Measurements from ENCODE around the gene LHX2.

The LHX2 gene

GRCh38 chr9:124014211-124014955, 2.8 kb downstream of the LHX2 start:
- DNase-seq = no peak

DNA sequence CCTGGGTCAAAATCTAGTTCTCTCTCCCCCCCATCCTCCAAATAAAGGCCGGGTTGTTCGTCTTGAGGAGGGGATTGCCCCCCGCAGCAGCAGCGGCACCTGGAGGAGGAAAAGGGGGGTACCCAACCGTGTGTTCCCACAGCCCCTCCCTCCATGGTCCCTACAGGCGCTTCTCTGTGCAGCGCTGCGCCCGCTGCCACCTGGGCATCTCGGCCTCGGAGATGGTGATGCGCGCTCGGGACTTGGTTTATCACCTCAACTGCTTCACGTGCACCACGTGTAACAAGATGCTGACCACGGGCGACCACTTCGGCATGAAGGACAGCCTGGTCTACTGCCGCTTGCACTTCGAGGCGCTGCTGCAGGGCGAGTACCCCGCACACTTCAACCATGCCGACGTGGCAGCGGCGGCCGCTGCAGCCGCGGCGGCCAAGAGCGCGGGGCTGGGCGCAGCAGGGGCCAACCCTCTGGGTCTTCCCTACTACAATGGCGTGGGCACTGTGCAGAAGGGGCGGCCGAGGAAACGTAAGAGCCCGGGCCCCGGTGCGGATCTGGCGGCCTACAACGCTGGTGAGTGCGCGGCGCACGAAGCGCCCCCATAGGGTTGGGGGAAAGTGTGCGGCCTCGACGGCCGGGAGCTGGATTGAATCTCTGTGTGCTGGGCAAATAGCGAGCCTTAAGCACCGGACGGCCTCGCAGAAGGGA, 3.5 kb downstream of the LHX2 start:
- DNase-seq = no peak

DNA sequence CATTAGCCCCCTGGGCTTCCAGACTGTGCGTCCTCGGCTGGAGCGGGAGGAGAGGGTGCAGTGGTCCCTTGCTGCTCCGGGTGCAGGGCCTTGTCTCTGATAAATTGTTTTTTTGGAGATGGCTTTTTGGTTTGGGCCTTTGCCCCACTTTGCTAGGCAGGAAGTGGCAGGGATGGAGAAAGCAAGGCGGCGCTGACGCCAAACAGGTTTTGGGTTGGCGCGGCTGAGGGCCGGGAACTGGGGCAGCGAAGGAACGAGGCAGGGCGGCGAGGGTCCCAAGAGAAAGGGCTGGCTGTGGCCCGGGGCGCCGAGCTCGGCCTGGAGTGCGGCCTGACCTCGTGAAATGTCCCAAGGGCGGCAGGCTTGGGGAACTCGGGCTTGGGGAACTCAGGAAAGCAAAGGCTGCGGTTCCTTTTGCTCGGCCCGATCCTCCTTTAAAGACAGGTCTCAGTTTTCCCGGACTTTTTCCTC, 4.1 kb downstream of the LHX2 start:
- DNase-seq = no peak

DNA sequence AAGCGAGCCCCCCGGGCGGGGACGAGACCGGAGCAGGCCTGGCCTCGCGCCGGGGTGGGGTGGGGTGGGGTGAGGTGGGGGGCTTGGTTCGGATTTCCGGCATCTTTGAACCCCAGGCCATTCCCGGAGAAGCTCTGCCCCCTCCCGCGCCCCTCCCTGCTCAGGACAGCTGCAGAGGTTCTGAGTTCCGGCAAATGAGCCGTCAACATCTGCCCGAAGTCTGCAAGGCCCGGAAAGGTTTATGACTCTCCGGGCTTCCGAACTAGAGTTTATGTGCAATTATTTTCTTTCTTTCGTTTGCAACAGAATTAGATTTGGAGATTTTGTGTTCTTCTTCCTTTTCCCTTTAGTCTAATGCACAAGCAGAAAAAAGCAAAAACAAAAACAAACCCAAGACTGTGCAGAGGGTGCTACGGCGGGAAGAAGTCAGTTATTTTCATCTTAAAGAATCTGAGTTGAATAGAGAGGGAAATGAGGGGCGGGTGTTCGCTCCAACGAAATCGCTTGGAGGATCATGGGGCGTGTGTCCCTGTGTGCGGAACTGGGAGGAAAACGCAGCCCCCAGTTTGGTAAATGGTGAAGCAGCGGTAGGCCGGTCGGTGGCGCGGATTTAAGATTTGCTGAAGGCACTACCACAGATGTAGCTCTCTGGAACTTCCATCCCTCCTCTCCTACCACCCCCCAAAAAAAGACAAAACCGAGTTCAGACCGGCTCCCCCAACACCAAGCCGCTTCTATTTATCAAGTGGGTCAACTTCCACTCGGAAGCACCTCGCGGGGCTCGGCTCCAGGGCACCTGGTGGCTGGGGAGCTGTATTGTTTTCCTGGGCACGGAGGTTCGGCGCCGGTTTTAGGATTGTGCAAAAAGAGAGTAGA, 4.8 kb downstream of the LHX2 start:
- no peak for DNase-seq

GRCh38 chr9:124017051-124017928, 5.7 kb downstream of the LHX2 start:
- no peak for DNase-seq

DNA sequence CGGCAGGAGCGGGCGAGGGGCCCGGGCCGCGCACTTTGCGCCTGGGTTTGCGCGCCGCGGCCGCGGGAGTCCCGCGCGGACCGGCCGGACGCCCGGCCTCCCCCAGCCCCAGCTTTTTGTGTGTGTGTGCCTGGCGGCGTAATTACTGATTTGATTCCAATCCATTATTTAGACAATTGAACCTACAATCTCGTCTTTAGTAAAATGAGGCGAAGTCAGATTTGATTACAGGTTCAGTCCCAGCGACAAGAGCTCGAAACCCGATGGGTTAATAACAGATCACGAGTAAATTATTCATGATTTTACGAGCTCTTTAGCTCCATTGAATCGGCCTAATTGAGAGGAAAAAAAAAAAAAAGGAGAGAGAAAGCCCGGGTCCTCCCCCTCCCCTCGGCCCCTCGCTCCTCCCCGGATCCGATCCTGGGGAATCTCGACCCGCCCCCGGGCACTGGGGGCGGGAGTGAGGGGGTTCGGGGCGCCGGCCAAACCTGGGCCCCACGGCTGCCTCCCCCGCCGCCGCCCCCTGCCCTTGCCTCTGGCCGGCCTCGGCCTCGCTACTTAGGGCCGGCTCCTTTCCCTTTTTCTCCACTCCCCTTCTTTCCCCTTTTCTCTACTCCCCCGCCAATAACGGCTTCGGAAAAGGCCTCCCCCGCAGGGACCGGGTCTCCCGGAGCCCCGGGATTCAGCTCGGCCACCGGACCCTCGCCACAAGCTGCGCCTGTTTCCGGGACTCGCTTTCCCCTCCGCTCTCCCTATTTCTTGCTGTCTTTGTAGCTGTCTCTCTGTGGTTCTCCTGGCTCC, 6.6 kb downstream of the LHX2 start:
- DNase-seq = no peak

DNA sequence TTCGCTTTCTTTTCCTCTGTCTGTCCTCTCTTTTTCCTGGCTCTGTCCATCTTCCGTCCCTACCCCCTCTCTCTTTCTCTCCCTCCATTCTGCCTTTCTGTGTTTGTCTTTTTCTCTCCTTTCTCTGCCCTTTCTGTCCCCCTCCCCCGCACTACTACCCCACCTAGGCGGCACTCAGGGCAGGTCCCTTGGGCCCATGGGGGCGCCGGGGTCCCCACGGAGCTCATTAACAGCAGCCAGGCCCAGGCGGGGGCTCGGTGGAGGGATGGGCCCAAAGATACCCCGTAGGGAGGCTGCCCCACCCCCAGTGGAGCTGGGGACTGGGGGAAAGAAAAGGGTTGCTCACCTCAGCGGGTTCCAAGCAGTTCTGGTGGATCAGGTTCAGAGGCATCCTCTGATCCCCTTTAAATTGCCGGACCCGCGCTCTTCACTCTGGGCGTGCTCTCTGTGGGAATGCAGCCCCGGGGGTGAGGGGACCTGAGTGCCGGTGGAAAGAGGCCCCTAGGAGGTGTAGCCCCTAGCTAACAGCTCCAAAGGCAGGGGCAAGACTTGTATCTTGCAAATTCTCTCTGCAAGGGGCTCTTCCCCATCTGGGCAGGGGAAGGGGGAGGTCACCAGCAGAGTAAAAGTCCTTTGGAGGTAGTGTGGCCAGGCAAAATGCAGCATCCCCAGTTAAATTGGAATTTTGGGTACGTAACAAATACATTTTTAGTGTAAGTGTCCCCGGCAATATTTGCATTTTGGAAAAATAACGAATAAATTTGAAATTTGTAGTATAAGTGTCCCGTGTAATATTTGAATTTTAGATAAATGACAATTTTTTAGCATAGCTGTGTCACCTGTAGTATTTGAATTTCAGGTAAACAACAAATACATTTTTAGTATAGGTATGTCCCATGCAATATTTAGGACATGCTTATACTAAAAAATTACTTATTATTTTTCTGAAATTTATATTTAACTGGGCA, 7.4 kb downstream of the LHX2 start:
- no peak for DNase-seq

DNA sequence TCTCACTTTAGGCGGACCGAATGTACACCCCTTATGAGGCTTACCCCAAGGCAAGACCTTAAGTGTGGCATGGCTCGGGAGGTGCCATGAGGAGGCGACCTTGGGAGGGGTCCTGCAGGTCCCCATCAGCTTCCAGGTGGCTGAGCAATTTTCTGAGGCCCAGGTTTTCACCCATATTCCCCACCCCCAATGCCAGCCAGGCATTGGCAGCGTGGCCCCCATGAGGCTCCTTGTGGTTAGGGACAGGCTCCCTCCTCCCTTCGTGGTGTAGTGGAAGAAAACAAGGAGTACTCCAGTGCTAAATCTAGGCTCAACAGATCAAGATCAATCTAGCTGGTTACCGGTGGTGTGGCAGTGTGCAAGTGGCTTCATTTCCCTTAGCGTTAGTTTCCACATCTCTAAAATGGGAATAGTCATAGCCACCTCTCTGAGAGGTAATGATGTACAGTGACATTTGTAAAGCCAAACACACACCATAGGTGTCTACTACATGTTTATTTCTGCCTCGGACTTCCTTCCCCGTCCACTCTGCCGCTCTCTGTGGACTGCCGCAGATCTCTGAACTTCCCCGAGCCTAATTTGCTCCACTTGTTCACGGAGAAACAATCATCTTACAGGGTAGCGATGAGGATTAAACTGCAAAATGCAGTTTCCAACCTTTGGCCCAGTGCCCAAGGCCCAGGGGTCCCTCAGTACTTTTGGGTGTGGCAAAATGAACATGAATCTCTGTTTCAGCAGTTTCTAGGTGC, 8.4 kb downstream of the LHX2 start:
- DNase-seq = no peak

DNA sequence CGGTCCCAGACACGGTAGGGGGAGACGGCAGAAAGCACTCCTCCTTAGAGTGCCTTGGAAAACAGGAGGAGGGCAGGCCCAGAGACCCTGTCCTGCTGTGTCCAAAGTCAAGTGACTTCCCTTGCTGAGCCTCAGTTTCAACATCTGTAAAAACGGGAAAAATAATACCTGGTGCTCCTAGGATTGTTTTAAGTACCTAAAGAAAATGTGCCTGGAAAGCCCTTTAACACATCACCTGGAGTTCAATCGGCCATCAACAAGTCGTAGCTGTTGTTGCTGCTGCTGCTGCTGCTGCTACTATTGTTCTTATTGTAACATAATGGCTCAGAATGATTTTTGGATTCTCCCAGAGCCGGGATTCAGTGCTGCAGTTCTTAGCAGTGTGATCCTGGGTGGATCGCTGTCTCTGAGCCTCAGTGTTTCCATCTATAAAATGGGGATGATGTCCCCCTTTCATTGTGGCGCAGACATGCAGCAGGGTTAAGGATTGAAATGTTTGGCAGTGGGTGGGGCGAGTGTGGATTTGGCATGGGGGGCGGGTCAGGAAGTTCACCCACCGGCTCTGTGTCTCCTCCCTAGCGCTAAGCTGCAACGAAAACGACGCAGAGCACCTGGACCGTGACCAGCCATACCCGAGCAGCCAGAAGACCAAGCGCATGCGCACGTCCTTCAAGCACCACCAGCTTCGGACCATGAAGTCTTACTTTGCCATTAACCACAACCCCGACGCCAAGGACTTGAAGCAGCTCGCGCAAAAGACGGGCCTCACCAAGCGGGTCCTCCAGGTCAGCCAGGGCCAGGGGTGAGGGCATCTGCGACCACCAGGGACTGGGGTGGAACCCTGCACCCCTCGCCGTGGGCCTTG, 9.2 kb downstream of the LHX2 start:
- DNase-seq = no peak

- no peak for DNase-seq
Observed at GRCh38 chr9:124021385-124021769, 9.8 kb downstream of the LHX2 start.

DNA sequence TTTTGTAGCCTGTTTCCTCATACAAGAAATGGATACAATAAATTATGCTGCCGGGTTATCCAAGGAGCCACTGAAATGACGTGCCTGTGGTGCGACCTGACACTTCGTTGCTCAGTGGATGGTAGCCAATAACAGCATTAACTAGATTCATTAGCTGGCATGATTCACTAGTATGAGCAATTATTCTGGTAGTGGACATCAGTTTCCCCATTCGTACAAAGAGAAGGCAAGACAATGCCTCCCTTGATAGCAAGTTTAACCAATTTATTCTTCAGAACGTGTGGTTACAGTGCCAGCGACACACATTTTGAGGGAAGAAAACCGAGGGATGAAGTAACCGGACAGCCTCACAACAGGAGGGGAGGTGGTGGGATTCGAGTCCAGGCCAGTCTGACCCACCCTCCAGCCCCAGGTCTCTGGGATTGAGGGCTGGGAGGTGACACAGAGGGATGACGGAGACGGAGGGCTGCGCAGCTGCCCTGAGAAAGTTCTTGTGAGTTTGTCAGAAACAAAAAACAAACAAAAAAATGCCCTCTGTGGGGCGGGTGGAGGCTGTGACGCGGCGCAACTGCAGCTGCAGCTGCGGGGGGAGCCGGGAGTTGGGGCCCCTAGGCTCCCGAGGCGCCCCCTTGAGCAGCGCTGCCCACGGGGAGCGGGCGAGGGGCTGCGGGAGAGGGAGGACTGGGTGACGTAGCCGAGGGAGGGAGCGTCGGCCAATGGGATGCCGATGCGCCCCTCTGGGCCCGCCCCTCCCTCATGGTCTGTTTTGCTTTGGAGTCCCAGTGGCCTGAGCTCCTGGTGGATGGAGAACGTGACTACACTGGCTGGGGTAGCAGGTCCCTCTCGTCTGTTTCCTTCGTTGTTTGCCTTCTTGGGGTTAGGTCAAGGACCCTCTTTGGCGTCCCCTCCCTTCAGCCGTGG, 10.9 kb downstream of the LHX2 start:
- no peak for DNase-seq

DNA sequence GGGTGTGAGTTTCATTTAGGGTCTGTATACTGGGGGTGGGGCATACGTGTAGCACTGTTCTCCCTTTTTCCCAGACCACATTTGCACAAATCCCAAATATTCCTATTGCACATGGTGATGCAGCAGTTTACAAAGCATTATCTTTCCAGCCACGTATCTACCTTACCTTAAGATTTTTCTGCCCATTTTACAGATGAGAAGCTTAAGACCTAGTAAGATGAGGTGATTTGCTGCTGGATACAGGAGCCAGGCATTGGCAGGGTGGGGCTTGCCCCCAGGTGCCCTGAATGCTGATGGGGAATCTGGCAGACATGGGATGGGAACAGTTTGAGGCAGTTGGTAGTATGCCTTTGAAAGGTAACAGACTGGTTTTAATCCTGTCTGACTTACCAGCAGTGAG, 12.5 kb downstream of the LHX2 start:
- no peak for DNase-seq

DNA sequence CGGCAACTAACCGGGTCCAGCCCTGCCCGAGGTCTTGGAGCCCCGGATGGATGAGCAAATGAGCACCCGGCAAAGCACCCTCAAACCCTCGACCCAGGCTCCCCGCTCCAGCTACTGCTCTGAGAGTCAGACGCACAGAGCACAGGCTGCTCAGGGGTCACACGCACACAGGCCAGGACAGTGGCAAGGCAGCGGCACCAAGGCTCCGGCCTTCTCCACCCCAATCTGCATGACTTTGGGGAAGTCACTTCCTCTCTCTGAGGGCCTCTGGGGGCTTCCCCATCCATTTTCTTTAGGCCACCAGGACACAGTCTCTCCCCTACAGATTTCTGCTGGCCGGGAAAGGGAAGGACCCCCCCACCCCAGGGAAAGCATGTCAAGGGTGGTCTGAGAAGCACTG, 18.0 kb downstream of the LHX2 start:
- no peak for DNase-seq

- DNase-seq = no peak
Observed at GRCh38 chr9:124030969-124031451, 19.4 kb downstream of the LHX2 start.

- no peak for DNase-seq
Observed at GRCh38 chr9:124032247-124032646, 20.7 kb downstream of the LHX2 start.

DNA sequence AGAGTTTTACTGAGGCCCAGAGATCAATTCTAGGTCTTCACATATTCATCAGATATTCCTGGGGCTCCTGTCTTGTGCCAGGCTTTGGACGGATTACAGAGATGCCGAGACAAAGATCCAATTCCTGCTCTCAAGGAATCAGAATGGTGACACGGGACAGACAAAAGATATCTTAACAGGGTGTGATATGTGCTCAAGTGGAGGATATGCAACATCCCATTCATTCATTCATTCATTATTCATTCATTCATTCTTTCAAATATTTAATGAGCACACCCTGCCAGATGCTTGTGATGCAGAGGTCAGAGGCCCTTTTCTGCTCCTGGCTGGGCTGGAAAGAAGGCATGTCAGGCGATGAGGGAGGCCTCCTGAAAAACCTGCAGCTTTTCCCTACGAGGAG, 21.8 kb downstream of the LHX2 start:
- DNase-seq = no peak

GRCh38 chr9:124033967-124034366, 22.4 kb downstream of the LHX2 start:
- no peak for DNase-seq

All from NCI-H2081 treated with DMSO at 0.1 percent for 48 hours (cell line).